Cardiac septum (tissue), 1 donor: Measurements from ENCODE around the gene SLC10A6. TPM values are rescaled to one million over a fixed set of nuclear protein-coding genes. Genes with fewer than 3 reads are reported as not detected.
"Not testable (repeated sequence)": the region's sequence is repeated elsewhere in the genome, so short reads cannot be mapped to it uniquely, and the experiment has no call there.

Experiments used
- DNase-seq: peaks from one replicate; pipeline ENCODE4 v3.0.0-alpha.2; 2020; ENCODE audit warnings: low spot score
- intact Hi-C: fragments of 100-400 bp; cut with DNase I; formaldehyde crosslinking; loops from one replicate; pipeline ENCODE4 v1.14.0; 2022
- long read RNA-seq: library from polyadenylated mRNA; unstranded; transcript quantifications from one replicate; pipeline ENCODE4 v2.0.0, GENCODE V29; 2021
- total RNA-seq: library from RNA; stranded (reverse); fragmentation: NEBNext Ultra II Directional; extraction: Animal tissue kit (Norgen Biotek cat#: 25700); gene quantifications from one replicate; pipeline ENCODE4 v1.2.1, GENCODE V29; 2021
- donor health status: DM: no; HTN: no; CAD: no.

Gene SLC10A6
- 1.3 TPM for total RNA-seq
- long read RNA-seq, result 0 reads

- intact Hi-C loops, result no loop called here
- no peak for DNase-seq
Measured at GRCh38 chr4:86848732-86849619, at the start of gene SLC10A6. SLC10A6 (minus strand) TSS chr4:86849384; CDS start chr4:86849115, 269 bp downstream.

GRCh38 chr4:86898562-86898961 lies 49.4 kb upstream of the SLC10A6 start:
- intact Hi-C loops, result no loop called here
- no peak for DNase-seq

GRCh38 chr4:86896596-86896995 lies 47.4 kb upstream of the SLC10A6 start:
- DNase-seq, result no peak
- intact Hi-C loops, result no loop called here

- DNase-seq, result no peak
- intact Hi-C loops, result loop anchor here (1.0 kb wide), 1 partner anchor 399 kb away; no protein-coding TSS in a partner anchor
Measured at GRCh38 chr4:86895692-86896488, 46.7 kb upstream of the SLC10A6 start.

- intact Hi-C loops, result loop anchor here (5.0 kb wide), 2 partner anchors 37 to 302 kb away; partner anchors contain the start of gene PTPN13
- DNase-seq, result no peak
Measured at GRCh38 chr4:86894455-86894854, 45.3 kb upstream of the SLC10A6 start.

- intact Hi-C loops, result loop anchor here (5.0 kb wide), 2 partner anchors 36 to 301 kb away; partner anchors contain the start of gene PTPN13
- DNase-seq, result no peak
Measured at GRCh38 chr4:86893136-86893535, 44.0 kb upstream of the SLC10A6 start.

- no peak for DNase-seq
- intact Hi-C loops, result loop anchor here (5.0 kb wide), 2 partner anchors 35 to 300 kb away; partner anchors contain the start of gene PTPN13
Measured at GRCh38 chr4:86892636-86892960, 43.4 kb upstream of the SLC10A6 start.

GRCh38 chr4:86891762-86892635 lies 42.8 kb upstream of the SLC10A6 start, which contains the start of gene C4orf36:
C4orf36 (minus strand) TSS chr4:86892422; CDS start chr4:86891520, 902 bp downstream.
- peak; percentile 79 for DNase-seq
- intact Hi-C loops, result loop anchor here (5.0 kb wide), 2 partner anchors 35 to 300 kb away; partner anchors contain the start of gene PTPN13

GRCh38 chr4:86890790-86891189 lies 41.6 kb upstream of the SLC10A6 start:
- intact Hi-C loops, result loop anchor here (5.0 kb wide), 2 partner anchors 33 to 298 kb away; partner anchors contain the start of gene PTPN13
- no peak for DNase-seq

GRCh38 chr4:86879641-86880040 lies 30.5 kb upstream of the SLC10A6 start:
- intact Hi-C loops, result no loop called here
- no peak for DNase-seq

GRCh38 chr4:86878640-86879039 lies 29.5 kb upstream of the SLC10A6 start:
- intact Hi-C loops, result no loop called here
- DNase-seq, result no peak

GRCh38 chr4:86876894-86877685 lies 27.9 kb upstream of the SLC10A6 start:
- intact Hi-C loops, result no loop called here

GRCh38 chr4:86875436-86875835 lies 26.3 kb upstream of the SLC10A6 start:
- DNase-seq, intact Hi-C loops: not testable (repeated sequence)

More at GRCh38 chr4:86876894-86877685, 27.9 kb upstream of the SLC10A6 start:
- DNase-seq, result no peak

GRCh38 chr4:86872135-86872534 lies 23.0 kb upstream of the SLC10A6 start:
- intact Hi-C loops, result no loop called here
- no peak for DNase-seq

- no peak for DNase-seq
- intact Hi-C loops, result no loop called here
Measured at GRCh38 chr4:86870442-86871069, 21.4 kb upstream of the SLC10A6 start.

GRCh38 chr4:86857341-86858052 lies 8.3 kb upstream of the SLC10A6 start:
- DNase-seq, result no peak
- intact Hi-C loops, result loop anchor here (5.0 kb wide), 1 partner anchor 35 kb away; the partner anchor contains the start of gene C4orf36

GRCh38 chr4:86856896-86857295 lies 7.7 kb upstream of the SLC10A6 start:
- intact Hi-C loops, result loop anchor here (5.0 kb wide), 1 partner anchor 35 kb away; the partner anchor contains the start of gene C4orf36
- DNase-seq, result no peak
